GM12878 (cell line): Measurements from ENCODE around the gene SRSF5. TPM values are rescaled to one million over a fixed set of nuclear protein-coding genes. Genes with fewer than 3 reads are reported as not detected.

ENCODE experiments used
- ATAC-seq: fragments of 200-7000 bp; cut with Tn5 transposase; 3 replicates; pipeline ENCODE4 v1.9.1; 2020; ENCODE audit warnings: mild to moderate bottlenecking, moderate library complexity
- BruUV-seq: library from RNA; stranded (reverse); fragments of 400-500 nt; replicated peaks from 2 replicates; lab custom pipeline; 2021; lab: Mats Ljungman, UMichigan
- CTCF ChIA-PET: fragments of 300-600 bp; sonication (Branson Sonifier 250); formaldehyde crosslinking; extraction: SDS; loops from one replicate; lab custom pipeline; 2021; ENCODE audit warnings: inconsistent platforms; lab: Yijun Ruan, JAX
- POLR2A ChIA-PET: fragments of 350-600 bp; formaldehyde crosslinking; extraction: SDS; loops from one replicate; lab custom pipeline; 2021; ENCODE audit warnings: inconsistent platforms; lab: Charles Lee
- RAD21 ChIA-PET: fragments of 300-600 bp; sonication (Branson Sonifier 250); formaldehyde crosslinking; loops from one replicate; lab custom pipeline; 2023; ENCODE audit warnings: antibody characterized with exemption; ENCODE audit not compliant: unreplicated experiment; lab: Charles Lee
- SMC1A ChIA-PET: fragments of 300-600 bp; sonication (Branson Sonifier 250); formaldehyde crosslinking; loops from one replicate; lab custom pipeline; 2023; ENCODE audit not compliant: unreplicated experiment, uncharacterized antibody; lab: Charles Lee
- DNase-seq: peaks from one replicate; pipeline ENCODE4 v3.0.0-alpha.2; 2011; ENCODE audit warnings: low read depth, low spot score
- FAIRE-seq: peaks from 3 replicates; lab custom pipeline; 2011; peaks lifted over from hg19 to GRCh38; lab: Jason Lieb, UNC
- H2AFZ ChIP-seq: 2 replicates; pipeline ENCODE4 v1.6.0; 2011; ENCODE audit warnings: low read depth, low read length, control low read depth; ENCODE audit not compliant: control insufficient read depth
- H3K27ac ChIP-seq: 2 replicates; pipeline ENCODE4 v1.5.1; 2011; ENCODE audit warnings: control low read depth; ENCODE audit not compliant: control insufficient read depth, insufficient read depth
- H3K27me3 ChIP-seq, 2 experiments: replicated peaks in 1 of 2; 2 replicates each; pipeline versions ENCODE4 v1.6.0 to v1.6.1; 2011; ENCODE audit warnings: low read length in 1 of 2; ENCODE audit not compliant: control insufficient read depth in 2 of 2, insufficient read depth in 2 of 2
- H3K36me3 ChIP-seq, 2 experiments: 2 replicates each; pipeline ENCODE4 v1.5.1; 2011; ENCODE audit warnings: low read length in 1 of 2; ENCODE audit not compliant: control insufficient read depth in 2 of 2, insufficient read depth in 2 of 2
- H3K4me1 ChIP-seq: 2 replicates; pipeline ENCODE4 v1.6.1; 2011; ENCODE audit warnings: mild to moderate bottlenecking, low read length, moderate library complexity, mixed read lengths; ENCODE audit not compliant: control insufficient read depth, insufficient read depth
- H3K4me2 ChIP-seq: 2 replicates; pipeline ENCODE4 v1.6.0; 2011; ENCODE audit warnings: control low read depth; ENCODE audit not compliant: control insufficient read depth, insufficient read depth
- H3K4me3 ChIP-seq: fragments of 200-600 bp; sonication (generic); 2 replicates; pipeline ENCODE4 v1.5.1; 2016
- H3K79me2 ChIP-seq: 2 replicates; pipeline ENCODE4 v1.6.0; 2011; ENCODE audit warnings: low read length; ENCODE audit not compliant: control insufficient read depth, insufficient read depth
- H3K9ac ChIP-seq: 2 replicates; pipeline ENCODE4 v1.8.0; 2011; ENCODE audit warnings: low read length, control low read depth, mixed read lengths; ENCODE audit not compliant: control insufficient read depth, insufficient read depth
- H3K9me3 ChIP-seq: replicated peaks from 3 replicates; pipeline ENCODE4 v1.5.1; 2011; ENCODE audit warnings: mild to moderate bottlenecking, low read length; ENCODE audit not compliant: control insufficient read depth, insufficient read depth
- H4K20me1 ChIP-seq: 2 replicates; pipeline ENCODE4 v1.6.0; 2011; ENCODE audit not compliant: control insufficient read depth, insufficient read depth
- HDAC2 ChIP-seq: fragments of 200-600 bp; sonication (generic); IDR thresholded peaks from 2 replicates; pipeline ENCODE4 v1.6.1; 2017
- MEF2B ChIP-seq: fragments of 450-650 bp; IDR thresholded peaks from 2 replicates; pipeline ENCODE4 v1.6.1; 2018; ENCODE audit warnings: mild to moderate bottlenecking, moderate library complexity; ENCODE audit not compliant: partially characterized antibody, poor library complexity, severe bottlenecking
- NFYA ChIP-seq: IDR thresholded peaks from 2 replicates; pipeline ENCODE4 v1.6.1; 2011; ENCODE audit warnings: low read depth, mild to moderate bottlenecking, low read length, improper control_type of control experiment, borderline replicate concordance
- POLR2A ChIP-seq: IDR thresholded peaks from 2 replicates; pipeline ENCODE4 v1.6.1; 2011; ENCODE audit warnings: low read depth, mild to moderate bottlenecking, low read length
- POLR2AphosphoS5 ChIP-seq: IDR thresholded peaks from 2 replicates; pipeline ENCODE4 v1.6.1; 2011; ENCODE audit warnings: mild to moderate bottlenecking, low read length, inconsistent platforms
- SPI1 ChIP-seq: IDR thresholded peaks from 2 replicates; pipeline ENCODE4 v1.6.1; 2011; ENCODE audit warnings: low read depth, mild to moderate bottlenecking, low read length, moderate library complexity, borderline replicate concordance; ENCODE audit not compliant: insufficient read depth
- whole genome bisulfite sequencing: methylation state at CpG from one replicate; pipeline ENCODE4 v1.1.6; 2016; ENCODE audit warnings: low lambda C conversion rate; ENCODE audit not compliant: insufficient replicate concordance, insufficient coverage; ENCODE audit errors: missing lambda C conversion rate; 5-methylcytosine and 5-hydroxymethylcytosine counted together
- in situ Hi-C: fragments of 300-500 bp; cut with MboI; formaldehyde crosslinking; loops from 9 replicates; pipeline ENCODE4 v1.14.3; 2018; ENCODE audit warnings: mixed read lengths
- intact Hi-C: fragments of 100-400 bp; cut with micrococcal nuclease; formaldehyde crosslinking; loops from one replicate; pipeline ENCODE4 v1.14.2; 2022; ENCODE audit not compliant: unreplicated experiment
- polyA plus RNA-seq, 11 experiments: library from polyadenylated mRNA; depleted of rRNA in 4 of 11; unstranded in 6 of 11; stranded (reverse) in 5 of 11; fragments of >200 nt; fragmentation: Nextera tagmentation in 4 of 11; fragmentation: Illumina TruSeq in 1 of 11; extraction: Ambion mirVana in 4 of 11; extraction: Trizol in 1 of 11; gene quantifications; 1 replicate in 1 of 11; 2 replicates in 10 of 11; pipeline versions ENCODE4 v1.2.1 to v1.2.3, GENCODE V29; 2011 to 2016; ENCODE audit warnings: inconsistent platforms in 2 of 11, missing spikeins in 2 of 11, low read depth in 1 of 11
- total RNA-seq, 4 experiments: library from RNA; depleted of rRNA in 3 of 4; stranded (reverse); fragments of >200 nt in 3 of 4; fragmentation: Illumina TruSeq in 1 of 4; extraction: Trizol in 1 of 4; gene quantifications; 2 replicates each; pipeline versions ENCODE4 v1.2.1 to v1.2.3, GENCODE V29; 2013 to 2021
- TF ChIP-seq, protein P1 (sequence below): fragments of 450-650 bp; formaldehyde crosslinking; IDR thresholded peaks from 2 replicates; pipeline ENCODE4 v1.5.0; 2022; ENCODE audit warnings: mild to moderate bottlenecking, missing genetic modification characterization
- TF ChIP-seq, protein P2 (sequence below): fragments of 450-650 bp; IDR thresholded peaks from 2 replicates; pipeline ENCODE4 v1.6.1; 2017; ENCODE audit warnings: antibody characterized with exemption, mild to moderate bottlenecking, moderate library complexity
- TF ChIP-seq, protein P3 (sequence below): IDR thresholded peaks from 2 replicates; pipeline ENCODE4 v1.6.1; 2012; ENCODE audit warnings: mild to moderate bottlenecking, low read depth, low read length

SRSF5 gene
- total and polyA plus RNA-seq, 10 of the 15 experiments (the other 5 are each of a cell fraction or from before 2014, with no cell fraction given), result 136 to 453 (median 275) TPM

DNA sequence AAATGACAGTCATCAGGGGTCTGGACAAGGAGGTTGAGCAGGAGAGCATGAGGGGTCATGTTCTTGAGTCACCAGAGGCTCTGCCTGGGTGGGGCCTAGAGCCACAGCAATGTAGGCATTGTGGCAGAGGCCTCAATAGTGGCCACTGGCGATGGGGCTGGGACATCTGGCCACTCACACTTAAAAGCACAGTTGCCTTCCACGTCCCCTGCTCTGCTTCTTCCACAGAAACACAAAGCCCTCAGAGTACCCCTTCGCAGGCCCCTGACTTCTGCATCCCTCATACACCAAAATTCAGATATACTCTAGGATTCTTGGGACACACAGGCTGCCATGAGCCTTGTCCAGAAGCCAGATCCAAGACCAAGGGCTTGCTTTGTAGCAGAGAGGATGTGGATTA lies 27.8 kb downstream of the SRSF5 start (continued):
- TF ChIP-seq, protein P1, sequence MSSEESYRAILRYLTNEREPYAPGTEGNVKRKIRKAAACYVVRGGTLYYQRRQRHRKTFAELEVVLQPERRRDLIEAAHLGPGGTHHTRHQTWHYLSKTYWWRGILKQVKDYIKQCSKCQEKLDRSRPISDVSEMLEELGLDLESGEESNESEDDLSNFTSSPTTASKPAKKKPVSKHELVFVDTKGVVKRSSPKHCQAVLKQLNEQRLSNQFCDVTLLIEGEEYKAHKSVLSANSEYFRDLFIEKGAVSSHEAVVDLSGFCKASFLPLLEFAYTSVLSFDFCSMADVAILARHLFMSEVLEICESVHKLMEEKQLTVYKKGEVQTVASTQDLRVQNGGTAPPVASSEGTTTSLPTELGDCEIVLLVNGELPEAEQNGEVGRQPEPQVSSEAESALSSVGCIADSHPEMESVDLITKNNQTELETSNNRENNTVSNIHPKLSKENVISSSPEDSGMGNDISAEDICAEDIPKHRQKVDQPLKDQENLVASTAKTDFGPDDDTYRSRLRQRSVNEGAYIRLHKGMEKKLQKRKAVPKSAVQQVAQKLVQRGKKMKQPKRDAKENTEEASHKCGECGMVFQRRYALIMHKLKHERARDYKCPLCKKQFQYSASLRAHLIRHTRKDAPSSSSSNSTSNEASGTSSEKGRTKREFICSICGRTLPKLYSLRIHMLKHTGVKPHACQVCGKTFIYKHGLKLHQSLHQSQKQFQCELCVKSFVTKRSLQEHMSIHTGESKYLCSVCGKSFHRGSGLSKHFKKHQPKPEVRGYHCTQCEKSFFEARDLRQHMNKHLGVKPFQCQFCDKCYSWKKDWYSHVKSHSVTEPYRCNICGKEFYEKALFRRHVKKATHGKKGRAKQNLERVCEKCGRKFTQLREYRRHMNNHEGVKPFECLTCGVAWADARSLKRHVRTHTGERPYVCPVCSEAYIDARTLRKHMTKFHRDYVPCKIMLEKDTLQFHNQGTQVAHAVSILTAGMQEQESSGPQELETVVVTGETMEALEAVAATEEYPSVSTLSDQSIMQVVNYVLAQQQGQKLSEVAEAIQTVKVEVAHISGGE, result no peak
- TF ChIP-seq, protein P2, sequence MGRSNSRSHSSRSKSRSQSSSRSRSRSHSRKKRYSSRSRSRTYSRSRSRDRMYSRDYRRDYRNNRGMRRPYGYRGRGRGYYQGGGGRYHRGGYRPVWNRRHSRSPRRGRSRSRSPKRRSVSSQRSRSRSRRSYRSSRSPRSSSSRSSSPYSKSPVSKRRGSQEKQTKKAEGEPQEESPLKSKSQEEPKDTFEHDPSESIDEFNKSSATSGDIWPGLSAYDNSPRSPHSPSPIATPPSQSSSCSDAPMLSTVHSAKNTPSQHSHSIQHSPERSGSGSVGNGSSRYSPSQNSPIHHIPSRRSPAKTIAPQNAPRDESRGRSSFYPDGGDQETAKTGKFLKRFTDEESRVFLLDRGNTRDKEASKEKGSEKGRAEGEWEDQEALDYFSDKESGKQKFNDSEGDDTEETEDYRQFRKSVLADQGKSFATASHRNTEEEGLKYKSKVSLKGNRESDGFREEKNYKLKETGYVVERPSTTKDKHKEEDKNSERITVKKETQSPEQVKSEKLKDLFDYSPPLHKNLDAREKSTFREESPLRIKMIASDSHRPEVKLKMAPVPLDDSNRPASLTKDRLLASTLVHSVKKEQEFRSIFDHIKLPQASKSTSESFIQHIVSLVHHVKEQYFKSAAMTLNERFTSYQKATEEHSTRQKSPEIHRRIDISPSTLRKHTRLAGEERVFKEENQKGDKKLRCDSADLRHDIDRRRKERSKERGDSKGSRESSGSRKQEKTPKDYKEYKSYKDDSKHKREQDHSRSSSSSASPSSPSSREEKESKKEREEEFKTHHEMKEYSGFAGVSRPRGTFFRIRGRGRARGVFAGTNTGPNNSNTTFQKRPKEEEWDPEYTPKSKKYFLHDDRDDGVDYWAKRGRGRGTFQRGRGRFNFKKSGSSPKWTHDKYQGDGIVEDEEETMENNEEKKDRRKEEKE, result no peak
- TF ChIP-seq SPI1, result no peak
- no peak for TF ChIP-seq MEF2B
- TF ChIP-seq HDAC2, result no peak
- TF ChIP-seq, all 136 proteins: peak for 0

DNA sequence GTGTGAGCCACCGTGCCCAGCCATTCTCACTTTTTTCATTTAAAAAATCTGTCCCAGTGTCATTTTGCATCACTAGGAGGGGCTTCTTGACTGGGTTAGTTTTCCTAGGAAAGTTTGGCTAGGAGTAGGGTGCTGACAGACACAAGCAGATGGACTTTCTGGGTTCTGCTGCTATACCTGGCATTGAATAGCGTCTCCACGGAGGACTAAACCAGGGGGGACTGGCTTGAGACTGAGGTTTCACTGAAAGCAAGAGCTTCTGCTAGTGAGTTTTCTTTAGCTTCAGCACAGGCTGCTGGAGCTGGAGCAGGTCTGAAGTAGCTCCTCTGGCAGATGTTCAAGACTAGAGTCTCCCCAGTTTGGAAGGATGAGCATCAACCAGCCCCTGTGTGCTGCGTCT lies 28.7 kb downstream of the SRSF5 start:
- 79% methylated on average over 4 of the region's 4 CpGs for WGBS
- no peak overlapping the region for H3K9ac ChIP-seq
- SMC1A ChIA-PET, result interaction anchor here (0.7 kb wide), 1 partner anchor 958 kb away, joined by 3 read pairs; no protein-coding TSS in a partner anchor
- H3K27me3 ChIP-seq, result no peaks in the 10 kb centered on the region
- no peak overlapping the region for H3K4me3 ChIP-seq
- RAD21 ChIA-PET, result no interaction called here
- ATAC-seq, result no peak
- CTCF ChIA-PET, result no interaction called here
- no peaks in the 10 kb centered on the region for H3K36me3 ChIP-seq
- H3K9me3 ChIP-seq, result no peaks in the 10 kb centered on the region
- DNase-seq, result no peak
- no peaks in the 10 kb centered on the region for H3K79me2 ChIP-seq
- H3K4me1 ChIP-seq, result no peaks in the 10 kb centered on the region; the same call in 1 of the 2 replicates
- FAIRE-seq, result no peak
- H3K27ac ChIP-seq, result no peak overlapping the region
- intact Hi-C loops, result no loop called here
- no TSS peak for BruUV-seq
- H4K20me1 ChIP-seq, result no peaks in the 10 kb centered on the region
- in situ Hi-C loops, result no loop called here
- H2AFZ ChIP-seq, result no peak overlapping the region
- no peak overlapping the region for H3K4me2 ChIP-seq
- POLR2A ChIA-PET, result no interaction called here
- TF ChIP-seq POLR2A (no peak), NFYA (no peak), POLR2AphosphoS5 (no peak)
- TF ChIP-seq, protein P1, result no peak
- TF ChIP-seq, protein P3, sequence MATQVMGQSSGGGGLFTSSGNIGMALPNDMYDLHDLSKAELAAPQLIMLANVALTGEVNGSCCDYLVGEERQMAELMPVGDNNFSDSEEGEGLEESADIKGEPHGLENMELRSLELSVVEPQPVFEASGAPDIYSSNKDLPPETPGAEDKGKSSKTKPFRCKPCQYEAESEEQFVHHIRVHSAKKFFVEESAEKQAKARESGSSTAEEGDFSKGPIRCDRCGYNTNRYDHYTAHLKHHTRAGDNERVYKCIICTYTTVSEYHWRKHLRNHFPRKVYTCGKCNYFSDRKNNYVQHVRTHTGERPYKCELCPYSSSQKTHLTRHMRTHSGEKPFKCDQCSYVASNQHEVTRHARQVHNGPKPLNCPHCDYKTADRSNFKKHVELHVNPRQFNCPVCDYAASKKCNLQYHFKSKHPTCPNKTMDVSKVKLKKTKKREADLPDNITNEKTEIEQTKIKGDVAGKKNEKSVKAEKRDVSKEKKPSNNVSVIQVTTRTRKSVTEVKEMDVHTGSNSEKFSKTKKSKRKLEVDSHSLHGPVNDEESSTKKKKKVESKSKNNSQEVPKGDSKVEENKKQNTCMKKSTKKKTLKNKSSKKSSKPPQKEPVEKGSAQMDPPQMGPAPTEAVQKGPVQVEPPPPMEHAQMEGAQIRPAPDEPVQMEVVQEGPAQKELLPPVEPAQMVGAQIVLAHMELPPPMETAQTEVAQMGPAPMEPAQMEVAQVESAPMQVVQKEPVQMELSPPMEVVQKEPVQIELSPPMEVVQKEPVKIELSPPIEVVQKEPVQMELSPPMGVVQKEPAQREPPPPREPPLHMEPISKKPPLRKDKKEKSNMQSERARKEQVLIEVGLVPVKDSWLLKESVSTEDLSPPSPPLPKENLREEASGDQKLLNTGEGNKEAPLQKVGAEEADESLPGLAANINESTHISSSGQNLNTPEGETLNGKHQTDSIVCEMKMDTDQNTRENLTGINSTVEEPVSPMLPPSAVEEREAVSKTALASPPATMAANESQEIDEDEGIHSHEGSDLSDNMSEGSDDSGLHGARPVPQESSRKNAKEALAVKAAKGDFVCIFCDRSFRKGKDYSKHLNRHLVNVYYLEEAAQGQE, result no peak
